GOT3 (cell line): ENCODE results near the gene NUBPL.
"Not testable (repeated sequence)": the region's sequence is repeated elsewhere in the genome, so short reads cannot be mapped to it uniquely, and the experiment has no call there.

Experiments
- DNase-seq: peaks from one replicate; lab custom pipeline; 2025; ENCODE audit warnings: mixed read lengths; lab: John Stamatoyannopoulos, UW

The NUBPL gene

GRCh38 chr14:31677052-31677451 is 115.8 kb downstream of the NUBPL start:
- no peak for DNase-seq

DNA sequence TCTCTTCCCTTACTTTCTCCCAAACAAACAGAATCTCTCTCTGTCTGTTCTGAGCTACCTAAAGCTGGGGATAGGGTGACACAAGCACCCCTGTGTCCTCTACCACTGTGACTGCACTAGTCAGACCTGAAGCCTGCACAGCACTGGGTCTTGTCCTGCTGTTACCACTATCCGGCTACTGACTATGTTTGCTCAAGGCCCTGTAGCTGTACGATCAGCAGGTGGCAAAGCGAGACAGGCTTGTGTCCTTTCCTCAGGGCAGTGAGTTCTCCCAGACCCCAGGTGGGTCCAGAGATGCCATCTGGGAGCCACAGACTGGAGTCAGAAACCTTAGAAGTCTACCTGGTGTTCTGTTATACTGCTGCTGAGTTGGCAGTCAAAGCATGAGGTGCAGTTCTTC is 116.4 kb downstream of the NUBPL start:
- no peak for DNase-seq

GRCh38 chr14:31678421-31679249 is 117.4 kb downstream of the NUBPL start:
- DNase-seq = no peak

DNA sequence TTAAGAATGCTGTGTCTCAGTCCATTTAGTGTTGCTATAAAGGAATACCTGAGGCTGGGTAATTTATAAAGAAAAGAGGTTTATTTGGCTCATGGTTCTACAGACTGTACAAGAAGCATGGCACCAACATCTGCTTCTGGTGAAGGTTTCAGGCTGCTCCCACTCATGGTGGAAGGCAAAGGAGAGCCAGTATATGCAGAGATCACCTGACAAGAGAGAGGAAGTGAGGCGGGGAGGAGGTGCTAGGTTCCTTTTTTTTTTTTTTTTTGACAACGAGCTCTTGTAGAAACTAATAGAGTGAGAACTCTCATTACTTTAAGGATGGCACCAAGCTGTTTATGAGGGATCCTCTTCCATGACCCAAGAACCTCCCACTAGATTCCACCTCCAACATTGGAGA is 121.6 kb downstream of the NUBPL start:
- no peak for DNase-seq

DNA sequence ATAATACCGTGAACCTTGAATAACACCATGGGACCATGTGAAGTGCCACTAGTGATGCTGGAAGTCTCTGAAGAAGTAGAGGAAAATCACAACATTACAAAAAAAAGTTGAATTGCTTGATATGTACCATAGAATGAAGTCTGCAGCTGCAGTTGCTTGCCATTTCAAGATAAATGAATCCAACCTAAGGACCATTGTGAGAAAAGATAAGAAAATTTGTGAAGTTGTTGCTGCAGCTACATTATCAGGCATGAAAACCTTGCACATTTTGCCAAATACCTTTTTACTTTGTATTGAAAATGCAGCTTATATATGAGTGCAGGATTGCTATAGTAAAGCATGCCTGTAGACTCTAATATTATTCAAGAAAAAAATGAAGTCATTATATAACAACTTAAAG is 126.5 kb downstream of the NUBPL start:
- DNase-seq = no peak

GRCh38 chr14:31690056-31690455 is 128.9 kb downstream of the NUBPL start:
- DNase-seq = no peak

DNA sequence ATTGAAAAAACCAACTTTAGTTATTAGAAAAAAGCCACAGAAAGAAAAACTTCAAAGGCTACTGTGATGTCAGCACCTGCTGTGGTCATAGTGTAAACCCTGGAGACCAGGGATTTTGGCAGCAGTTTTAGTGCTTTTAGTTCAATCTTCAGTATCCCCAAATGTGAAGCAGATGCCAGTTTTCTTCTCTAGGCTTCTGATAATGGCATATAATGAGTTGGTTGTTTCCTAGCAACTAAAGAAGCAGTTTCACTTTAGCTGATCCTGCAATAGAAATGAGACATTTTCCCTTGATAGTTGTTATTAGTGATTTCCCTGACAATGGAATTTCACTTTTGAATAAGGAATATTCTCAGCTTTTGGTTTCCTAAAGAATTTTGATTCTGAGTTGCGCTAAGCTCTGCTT is 131.2 kb downstream of the NUBPL start:
- no peak for DNase-seq

GRCh38 chr14:31696378-31696777 is 135.2 kb downstream of the NUBPL start:
- DNase-seq = no peak

- DNase-seq = no peak
These were observed 138.6 kb downstream of the NUBPL start for GRCh38 chr14:31699809-31700208.

DNA sequence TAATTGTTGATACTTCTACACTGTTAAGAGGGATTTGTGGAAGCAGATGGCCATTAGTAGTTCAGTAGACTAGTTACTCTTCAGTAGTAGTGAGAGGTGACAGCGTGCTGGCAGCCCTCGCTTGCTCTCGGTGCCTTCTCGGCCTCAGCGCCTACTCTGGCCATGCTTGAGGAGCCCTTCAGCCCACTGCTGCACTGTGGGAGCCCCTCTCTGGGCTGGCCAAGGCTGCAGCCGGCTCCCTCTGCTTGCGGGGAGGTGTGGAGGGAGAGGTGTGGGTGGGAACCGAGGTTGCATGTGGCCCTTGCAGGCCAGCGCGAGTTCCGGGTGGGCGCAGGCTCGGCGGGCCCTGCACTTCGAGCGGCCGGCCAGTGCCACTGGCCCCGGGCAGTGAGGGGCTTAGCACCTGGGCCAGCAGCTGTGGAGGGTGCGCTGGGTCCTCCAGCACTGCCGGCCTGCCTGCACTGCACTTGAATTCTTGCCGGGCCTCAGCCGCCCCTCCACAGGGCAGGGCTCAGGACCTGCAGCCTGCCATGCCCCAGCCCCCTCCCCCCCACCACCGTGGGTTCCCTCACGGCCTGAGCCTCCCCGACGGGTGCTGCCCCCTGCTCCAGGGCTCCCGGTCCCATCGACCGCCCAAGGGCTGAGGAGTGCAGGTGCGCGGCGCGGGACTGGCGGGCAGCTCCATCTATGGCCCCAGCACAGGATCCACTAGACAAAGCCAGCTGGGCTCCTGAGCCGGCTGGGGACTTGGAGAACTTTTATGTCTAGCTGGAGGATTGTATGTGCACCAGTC is 139.3 kb downstream of the NUBPL start:
- DNase-seq = no peak

DNA sequence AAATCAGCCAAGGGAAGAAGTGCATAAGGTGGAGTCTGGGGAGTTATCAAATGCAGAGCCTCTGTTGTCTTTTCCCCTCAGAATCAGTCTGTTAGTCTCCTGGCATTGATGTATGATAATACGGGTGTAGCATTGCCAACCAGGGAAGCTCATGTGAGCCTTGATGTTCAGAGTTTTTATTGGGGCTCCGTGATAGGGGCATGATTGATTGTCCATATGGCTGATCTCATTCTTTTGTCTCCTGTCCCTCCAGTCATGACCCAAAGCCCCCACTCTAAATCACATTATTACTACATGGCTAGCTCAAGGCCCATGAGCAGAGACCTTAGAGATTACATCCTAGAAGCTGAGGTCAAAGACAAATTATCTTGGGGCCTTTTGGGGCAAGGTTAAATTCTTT is 140.9 kb downstream of the NUBPL start:
- no peak for DNase-seq

DNA sequence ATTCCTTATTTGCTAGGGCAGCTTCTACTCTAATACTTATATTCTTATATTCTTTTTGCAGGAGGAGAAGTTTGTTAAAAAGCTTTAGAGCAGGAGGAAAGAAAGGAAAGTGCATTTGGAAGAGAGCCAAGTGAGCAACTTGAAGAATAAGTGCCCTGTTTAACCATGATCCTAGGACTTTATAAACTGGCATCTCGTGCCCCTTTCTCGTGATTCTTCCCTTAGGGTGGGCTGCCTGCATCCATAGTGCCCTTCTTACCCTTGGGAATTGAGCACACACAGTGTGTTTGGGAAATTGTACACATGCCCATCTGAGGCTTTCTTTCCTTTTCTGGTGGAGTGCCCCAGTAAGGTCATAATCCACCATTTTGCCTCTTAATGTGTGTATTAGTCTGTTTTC is 141.9 kb downstream of the NUBPL start:
- no peak for DNase-seq

GRCh38 chr14:31705731-31706130 is 144.5 kb downstream of the NUBPL start:
- no peak for DNase-seq

- DNase-seq = not testable (repeated sequence)
These were observed 147.5 kb downstream of the NUBPL start for GRCh38 chr14:31708661-31709060.

- no peak for DNase-seq
These were observed 151.3 kb downstream of the NUBPL start for GRCh38 chr14:31712244-31713127.

GRCh38 chr14:31716208-31716607 is 155.0 kb downstream of the NUBPL start:
- DNase-seq = no peak

GRCh38 chr14:31717294-31718085 is 156.3 kb downstream of the NUBPL start:
- no peak for DNase-seq

DNA sequence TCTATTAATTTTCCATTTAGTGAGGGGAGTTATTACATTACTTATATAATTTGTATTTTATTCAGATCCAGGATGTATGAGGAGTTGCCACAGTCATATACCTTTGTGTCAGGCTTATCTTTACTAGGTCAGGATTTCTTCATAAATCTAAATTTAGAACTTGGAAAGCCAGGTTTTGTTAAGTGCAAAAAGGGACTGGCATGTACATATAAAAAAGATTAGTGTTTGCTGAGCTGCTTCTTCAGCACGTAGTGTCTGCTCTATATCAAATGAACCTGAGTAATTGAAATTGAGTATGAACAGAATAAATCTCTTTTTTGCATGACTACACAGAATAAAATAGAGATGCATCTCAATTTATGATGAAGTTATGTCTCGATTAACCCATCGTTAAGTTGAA is 157.4 kb downstream of the NUBPL start:
- no peak for DNase-seq

DNA sequence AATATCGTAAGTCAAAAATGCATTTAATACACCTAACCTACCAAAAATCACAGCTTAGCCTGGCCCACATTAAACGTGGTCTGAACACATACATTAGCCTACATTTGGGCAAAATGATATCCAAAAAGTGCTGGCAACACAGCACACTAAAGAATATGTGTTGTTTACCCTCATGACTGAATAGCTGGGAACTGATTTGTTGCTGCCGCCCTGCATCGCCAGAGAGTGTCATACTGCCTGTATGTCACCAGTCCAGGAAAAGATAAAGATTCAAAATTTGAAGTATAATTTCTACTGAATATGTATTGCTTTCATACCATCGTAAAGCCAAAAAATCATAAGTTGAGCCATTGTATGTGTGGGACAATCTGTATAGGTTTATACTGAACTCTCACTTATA is 157.8 kb downstream of the NUBPL start:
- no peak for DNase-seq

DNA sequence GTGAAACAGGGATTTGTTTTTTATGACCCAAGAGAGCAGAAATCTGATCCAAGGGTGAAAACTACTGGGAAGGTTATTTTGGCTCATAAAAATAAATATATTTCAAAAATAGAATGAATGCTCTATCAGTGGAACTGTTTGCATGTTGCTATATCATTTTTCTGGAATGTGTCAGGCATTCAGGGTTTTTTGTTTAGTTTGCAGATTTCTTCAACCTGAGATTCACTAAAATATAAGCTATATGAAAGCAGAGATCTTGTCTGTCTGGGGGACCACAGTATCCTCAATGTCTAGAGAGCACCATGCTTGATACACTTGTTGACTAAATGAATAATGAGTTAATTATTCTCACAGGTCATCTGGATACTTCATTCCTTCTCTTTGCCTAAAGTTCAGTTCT is 165.1 kb downstream of the NUBPL start:
- no peak for DNase-seq

- no peak for DNase-seq
These were observed 166.6 kb downstream of the NUBPL start for GRCh38 chr14:31727797-31728196.

DNA sequence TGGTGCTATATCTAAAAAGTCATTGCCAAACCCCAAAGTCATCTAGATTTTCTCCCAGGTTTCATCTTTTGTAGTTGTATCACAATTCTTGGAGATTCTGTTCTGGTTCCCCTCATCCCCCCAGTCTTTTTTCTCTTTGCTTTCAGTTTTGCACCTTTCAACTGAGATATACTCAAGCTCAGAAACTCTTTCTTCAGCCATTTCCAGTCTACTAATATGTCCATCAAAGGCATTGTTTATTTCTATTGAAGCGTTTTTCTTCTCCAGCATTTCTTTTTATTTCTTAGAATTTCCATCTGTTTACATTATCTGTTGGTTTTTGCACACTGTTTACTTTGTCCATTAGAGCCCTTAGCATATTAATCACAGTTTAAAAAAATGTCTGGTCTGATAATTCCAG is 179.5 kb downstream of the NUBPL start:
- no peak for DNase-seq
